NB4 (cell line): ENCODE measurements around the gene CST9.

Experiments used
- DNase-seq: peaks from one replicate; pipeline ENCODE4 v3.0.0; 2010; ENCODE audit warnings: low read depth
- H3K4me3 ChIP-seq: one replicate; pipeline ENCODE4 v1.5.1; 2011; ENCODE audit warnings: mild to moderate bottlenecking, low read depth, low read length, moderate library complexity
- MYC ChIP-seq: IDR thresholded peaks from 2 replicates; pipeline ENCODE4 v1.6.1; 2011; ENCODE audit warnings: low read depth, low read length
- POLR2A ChIP-seq: IDR thresholded peaks from 2 replicates; pipeline ENCODE4 v1.6.1; 2011; ENCODE audit warnings: mild to moderate bottlenecking; ENCODE audit not compliant: insufficient read length; ENCODE audit errors: extremely low read depth
- TF ChIP-seq, protein P1 (sequence below): IDR thresholded peaks from one replicate; pipeline ENCODE4 v1.5.1; 2012; ENCODE audit warnings: low read depth, low read length
- TF ChIP-seq, protein P2 (sequence below): IDR thresholded peaks from 2 replicates; pipeline ENCODE4 v1.6.1; 2011; ENCODE audit warnings: low read depth, low read length

The CST9 gene

DNA sequence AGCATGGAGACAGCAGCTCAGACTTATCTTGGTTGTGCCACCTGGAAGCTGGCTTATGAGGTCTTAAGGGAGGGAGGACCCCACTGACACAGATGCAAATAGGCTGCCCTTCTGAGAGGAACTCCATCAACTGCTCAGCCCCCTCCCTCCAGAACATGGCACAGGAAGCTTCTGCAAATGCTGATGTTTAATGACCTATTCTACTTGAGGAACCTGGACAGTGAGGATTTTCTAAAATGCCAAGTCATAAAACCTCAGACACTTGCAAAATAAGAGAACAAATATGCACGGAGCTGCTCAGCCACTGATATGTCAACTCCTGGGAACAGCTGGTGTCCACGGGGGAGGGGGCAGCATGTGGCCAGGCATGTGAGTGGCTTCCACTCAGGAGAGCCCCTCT is 3.5 kb downstream of the CST9 start:
- TF ChIP-seq, protein P1, sequence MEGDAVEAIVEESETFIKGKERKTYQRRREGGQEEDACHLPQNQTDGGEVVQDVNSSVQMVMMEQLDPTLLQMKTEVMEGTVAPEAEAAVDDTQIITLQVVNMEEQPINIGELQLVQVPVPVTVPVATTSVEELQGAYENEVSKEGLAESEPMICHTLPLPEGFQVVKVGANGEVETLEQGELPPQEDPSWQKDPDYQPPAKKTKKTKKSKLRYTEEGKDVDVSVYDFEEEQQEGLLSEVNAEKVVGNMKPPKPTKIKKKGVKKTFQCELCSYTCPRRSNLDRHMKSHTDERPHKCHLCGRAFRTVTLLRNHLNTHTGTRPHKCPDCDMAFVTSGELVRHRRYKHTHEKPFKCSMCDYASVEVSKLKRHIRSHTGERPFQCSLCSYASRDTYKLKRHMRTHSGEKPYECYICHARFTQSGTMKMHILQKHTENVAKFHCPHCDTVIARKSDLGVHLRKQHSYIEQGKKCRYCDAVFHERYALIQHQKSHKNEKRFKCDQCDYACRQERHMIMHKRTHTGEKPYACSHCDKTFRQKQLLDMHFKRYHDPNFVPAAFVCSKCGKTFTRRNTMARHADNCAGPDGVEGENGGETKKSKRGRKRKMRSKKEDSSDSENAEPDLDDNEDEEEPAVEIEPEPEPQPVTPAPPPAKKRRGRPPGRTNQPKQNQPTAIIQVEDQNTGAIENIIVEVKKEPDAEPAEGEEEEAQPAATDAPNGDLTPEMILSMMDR = no peak
- TF ChIP-seq MYC (peak; percentile 36; the same call in 1 of the 2 replicates), POLR2A (no peak)
- TF ChIP-seq, protein P2, sequence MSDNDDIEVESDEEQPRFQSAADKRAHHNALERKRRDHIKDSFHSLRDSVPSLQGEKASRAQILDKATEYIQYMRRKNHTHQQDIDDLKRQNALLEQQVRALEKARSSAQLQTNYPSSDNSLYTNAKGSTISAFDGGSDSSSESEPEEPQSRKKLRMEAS = 0 out of 2 replicates have a peak, but pooled peaks have one; percentile 11
- H3K4me3 ChIP-seq = no peak overlapping the region
- DNase-seq = peak; percentile 50

DNA sequence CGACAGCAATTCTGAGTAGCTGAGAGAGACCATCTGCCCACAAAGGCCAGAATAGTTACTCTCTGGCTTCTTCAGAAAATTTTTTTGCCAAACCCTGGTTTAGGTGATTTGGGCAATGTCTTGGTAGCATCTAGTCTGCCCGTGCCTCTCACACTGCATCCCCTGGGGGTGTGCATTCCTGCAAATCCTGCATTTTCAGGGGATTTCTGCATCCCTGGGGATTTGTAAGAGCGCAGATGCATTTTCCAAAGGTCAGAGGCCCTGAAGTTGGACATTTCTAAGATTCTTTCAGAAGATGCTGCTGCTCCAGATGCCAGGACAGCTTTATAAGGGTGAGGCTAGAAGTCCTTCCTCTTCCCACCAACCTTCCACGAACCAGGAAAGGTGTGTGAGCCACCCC is 4.0 kb downstream of the CST9 start:
- H3K4me3 ChIP-seq = no peak overlapping the region
- DNase-seq = no peak
- TF ChIP-seq, protein P1 = no peak
- TF ChIP-seq POLR2A (no peak), MYC (no peak)
- TF ChIP-seq, protein P2 = no peak

DNA sequence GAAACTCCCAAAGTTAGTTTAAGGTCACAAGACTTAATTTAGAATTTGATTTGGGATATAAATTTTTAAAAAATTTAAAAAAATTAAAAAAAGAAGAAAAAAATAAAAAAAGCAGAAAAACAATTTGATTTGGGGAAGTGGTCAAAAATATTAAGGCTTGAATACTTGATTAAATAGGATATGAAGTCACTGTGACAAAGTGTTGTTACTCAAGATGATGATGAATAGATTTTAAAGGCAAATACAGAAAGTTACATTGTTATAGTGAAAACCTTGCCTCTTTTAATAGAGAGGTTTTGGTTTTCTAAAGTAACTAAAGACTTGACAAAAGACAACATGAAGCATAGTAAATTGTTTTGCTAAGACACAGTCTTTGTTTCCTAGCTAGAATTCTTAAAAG is 7.2 kb downstream of the CST9 start:
- DNase-seq = no peak
- no peak overlapping the region for H3K4me3 ChIP-seq
- TF ChIP-seq POLR2A (no peak), MYC (no peak)
- TF ChIP-seq, protein P2 = no peak
- TF ChIP-seq, protein P1 = no peak

DNA sequence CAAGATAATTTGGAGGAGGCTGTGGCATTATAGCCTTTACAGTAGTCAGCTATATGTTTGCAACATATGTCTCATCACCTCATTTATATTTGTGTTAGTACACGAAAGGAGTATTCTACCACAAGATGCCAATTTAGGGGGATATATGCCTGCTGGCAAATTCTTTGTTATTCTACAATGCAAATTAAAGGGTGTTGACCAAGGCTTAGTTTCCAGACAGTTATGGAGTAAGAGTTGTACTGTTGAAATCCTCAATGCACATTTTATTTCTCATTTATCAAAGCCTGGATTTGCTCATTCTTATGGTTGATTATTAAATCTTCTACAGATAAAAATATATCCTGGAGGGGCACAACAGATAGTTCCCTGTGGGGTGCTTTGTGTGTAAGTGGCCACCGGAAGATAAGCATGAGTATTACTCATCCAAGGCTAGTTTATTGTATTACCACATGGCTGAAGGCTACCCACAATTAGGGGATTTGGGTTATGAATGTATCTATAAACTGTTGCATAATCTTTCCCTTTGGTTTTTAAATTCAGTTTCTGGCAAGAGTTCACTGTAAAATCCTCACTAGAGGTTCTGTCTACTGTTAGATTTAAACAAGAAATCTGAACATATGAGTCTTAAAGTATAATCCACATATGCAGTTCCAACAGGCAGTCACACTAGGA is 9.0 kb downstream of the CST9 start:
- no peak for TF ChIP-seq MYC
- no peak for TF ChIP-seq POLR2A
- TF ChIP-seq, protein P2 = no peak
- TF ChIP-seq, protein P1 = no peak
- peak; percentile 74 for DNase-seq
- no peak overlapping the region for H3K4me3 ChIP-seq

DNA sequence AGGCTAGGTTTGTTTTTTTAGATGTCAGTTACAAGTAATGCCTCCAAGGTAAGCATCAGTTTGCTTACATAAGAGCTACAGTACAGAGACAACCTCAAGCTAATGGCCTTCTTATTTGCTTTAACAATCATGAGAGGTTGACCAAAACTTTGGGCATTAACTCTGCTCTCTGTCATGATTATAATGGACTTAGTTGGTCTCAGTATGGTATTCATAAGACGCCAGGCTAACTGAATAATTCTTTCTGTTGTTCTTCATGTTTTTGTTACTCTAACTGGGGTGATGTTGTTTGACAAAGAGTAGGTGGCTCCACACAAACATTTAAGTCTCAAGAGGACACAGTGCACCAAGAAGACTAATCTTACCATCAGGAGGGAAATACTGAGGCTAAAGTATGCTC is 9.8 kb downstream of the CST9 start:
- TF ChIP-seq POLR2A (no peak), MYC (no peak)
- TF ChIP-seq, protein P1 = no peak
- TF ChIP-seq, protein P2 = no peak
- H3K4me3 ChIP-seq = no peak overlapping the region
- no peak for DNase-seq
